ENCODE data around the gene P4HA2.

The P4HA2 gene

DNA sequence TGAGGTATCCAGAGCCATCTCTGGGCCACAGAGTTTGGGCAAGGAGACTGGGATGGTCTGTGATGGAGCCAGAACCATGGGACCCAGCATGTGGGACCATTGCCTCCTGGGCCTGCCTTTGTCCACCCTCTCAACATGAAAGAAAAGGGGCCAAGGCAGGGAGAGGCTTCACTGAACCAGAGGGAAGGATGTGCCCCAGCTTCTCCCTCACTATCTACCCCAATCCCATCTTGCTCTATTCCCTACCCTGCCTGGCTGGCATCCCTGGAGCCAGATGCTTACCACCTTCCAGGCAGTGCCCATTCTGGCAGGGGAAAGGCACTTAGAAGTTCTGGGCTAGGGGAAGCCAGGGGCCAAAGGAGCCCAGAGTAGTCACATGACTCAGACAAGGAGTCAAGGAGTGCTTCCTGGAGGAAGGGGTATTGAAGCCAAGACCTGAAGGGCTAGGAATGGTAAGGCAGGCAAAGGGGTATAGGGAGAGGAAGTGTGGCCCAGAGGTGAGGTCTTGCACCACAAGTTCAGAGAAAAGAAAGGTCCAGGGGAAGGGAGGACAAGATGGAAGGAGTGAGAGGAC lies 39.6 kb upstream of the P4HA2 start:
- TF ChIP-seq, protein P1, sequence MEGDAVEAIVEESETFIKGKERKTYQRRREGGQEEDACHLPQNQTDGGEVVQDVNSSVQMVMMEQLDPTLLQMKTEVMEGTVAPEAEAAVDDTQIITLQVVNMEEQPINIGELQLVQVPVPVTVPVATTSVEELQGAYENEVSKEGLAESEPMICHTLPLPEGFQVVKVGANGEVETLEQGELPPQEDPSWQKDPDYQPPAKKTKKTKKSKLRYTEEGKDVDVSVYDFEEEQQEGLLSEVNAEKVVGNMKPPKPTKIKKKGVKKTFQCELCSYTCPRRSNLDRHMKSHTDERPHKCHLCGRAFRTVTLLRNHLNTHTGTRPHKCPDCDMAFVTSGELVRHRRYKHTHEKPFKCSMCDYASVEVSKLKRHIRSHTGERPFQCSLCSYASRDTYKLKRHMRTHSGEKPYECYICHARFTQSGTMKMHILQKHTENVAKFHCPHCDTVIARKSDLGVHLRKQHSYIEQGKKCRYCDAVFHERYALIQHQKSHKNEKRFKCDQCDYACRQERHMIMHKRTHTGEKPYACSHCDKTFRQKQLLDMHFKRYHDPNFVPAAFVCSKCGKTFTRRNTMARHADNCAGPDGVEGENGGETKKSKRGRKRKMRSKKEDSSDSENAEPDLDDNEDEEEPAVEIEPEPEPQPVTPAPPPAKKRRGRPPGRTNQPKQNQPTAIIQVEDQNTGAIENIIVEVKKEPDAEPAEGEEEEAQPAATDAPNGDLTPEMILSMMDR (IDR thresholded peaks at IDR 0.05; ENCODE audit: extremely low read depth, missing control alignments), result no peak
- no peak for DNase-seq (ENCODE audit: low spot score)

- DNase-seq (ENCODE audit: low spot score), result no peak
- TF ChIP-seq, protein P1 (IDR thresholded peaks at IDR 0.05; ENCODE audit: extremely low read depth, missing control alignments), result no peak
Observed at GRCh38 chr5:132266836-132267160, 39.1 kb upstream of the P4HA2 start.

DNA sequence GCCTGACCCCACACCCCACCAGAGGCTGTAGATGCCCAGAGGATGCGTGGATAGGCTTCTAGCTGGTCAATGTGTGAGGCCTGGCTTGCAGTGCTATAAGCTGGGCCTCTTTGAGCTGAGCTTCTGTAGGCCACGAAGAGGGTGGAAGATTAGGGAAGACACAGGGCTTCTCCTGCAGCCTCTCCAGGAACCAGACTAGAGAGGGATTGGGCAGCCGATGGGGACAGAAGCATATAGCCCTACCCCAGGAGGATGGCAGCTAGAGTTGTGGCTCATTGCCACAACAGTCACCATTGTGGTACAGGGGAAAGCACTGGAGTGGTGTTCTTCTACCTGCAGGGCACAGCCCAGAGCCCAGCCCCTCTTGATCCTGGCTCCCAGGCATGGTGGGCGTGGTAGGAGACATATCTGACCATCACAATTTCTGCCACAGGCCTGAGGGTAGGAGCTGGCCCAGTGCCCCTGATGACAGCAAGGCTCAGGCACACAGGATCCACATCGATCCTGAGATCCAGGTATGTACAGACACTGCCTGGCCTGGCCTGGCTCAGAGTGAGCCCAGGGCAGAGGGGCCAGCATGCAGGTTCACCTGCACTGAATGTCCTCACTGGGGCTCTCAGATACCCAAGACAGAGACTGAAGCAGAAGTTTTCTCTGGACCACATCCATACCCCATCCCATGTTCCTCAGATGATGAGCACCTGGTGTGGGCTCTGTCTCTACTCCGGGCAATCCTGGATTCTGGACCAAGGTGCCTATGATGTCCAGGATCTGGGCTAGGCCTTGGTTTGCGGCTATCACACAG lies 38.6 kb upstream of the P4HA2 start:
- TF ChIP-seq, protein P1 (IDR thresholded peaks at IDR 0.05; ENCODE audit: extremely low read depth, missing control alignments), result no peak
- peak; percentile 8 for DNase-seq (ENCODE audit: low spot score)

- DNase-seq (ENCODE audit: low spot score), result peak; percentile 8
- TF ChIP-seq, protein P1 (IDR thresholded peaks at IDR 0.05; ENCODE audit: extremely low read depth, missing control alignments), result no peak
Observed at GRCh38 chr5:132265336-132266030, 37.8 kb upstream of the P4HA2 start.

DNA sequence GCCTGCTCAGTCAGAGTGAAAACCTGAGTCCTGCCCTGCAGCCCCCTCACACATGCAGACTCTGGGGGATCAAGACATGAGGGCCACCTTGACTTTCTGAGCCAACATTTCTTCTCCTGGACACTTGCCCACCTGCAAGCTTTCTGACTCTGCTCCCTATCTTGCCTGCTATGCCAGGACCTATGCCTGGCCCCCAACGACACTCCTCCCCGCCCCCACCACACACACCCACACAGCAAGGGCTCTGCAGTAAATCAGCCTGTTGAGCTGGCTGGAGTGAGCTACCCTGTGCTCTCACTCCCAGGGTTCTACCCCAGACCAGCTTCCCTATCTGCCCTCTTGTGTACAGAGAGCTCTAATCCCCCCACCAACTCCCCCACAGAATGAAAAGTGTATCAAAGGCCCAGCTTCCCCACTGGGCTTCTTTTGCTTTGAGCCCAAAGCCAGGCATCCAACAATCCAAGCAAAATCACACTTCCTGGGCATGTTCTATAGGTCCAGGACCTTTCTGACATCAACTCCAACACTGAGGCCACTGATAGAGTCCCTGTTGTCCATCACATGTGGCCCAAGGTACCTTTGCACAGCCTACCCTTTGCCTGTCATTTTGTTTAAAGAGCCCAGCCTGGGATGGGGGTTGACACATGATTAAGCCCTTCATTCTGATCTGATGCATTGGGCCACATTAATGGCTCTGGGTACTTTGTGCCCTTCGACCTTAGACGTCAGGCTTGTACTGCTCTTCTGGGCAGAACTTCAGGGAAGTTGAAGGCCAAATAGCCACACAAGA lies 37.1 kb upstream of the P4HA2 start:
- TF ChIP-seq, protein P1 (IDR thresholded peaks at IDR 0.05; ENCODE audit: extremely low read depth, missing control alignments), result no peak
- DNase-seq (ENCODE audit: low spot score), result peak; percentile 7

- TF ChIP-seq, protein P1 (IDR thresholded peaks at IDR 0.05; ENCODE audit: extremely low read depth, missing control alignments), result no peak
- DNase-seq (ENCODE audit: low spot score), result peak; percentile 19
Observed at GRCh38 chr5:132263548-132264261, 36.1 kb upstream of the P4HA2 start.
